ENCODE results near the gene CCDC40.

CCDC40 gene

GRCh38 chr17:80003969-80004368, 32.5 kb upstream of the CCDC40 start:
- peaks cover 0 to 19% (median 0%) of the 10 kb centered on the region in 11 experiments; a peak in 7 of 22 replicates for H4K20me1 ChIP-seq
- H3K27me3 ChIP-seq, result no peaks in the 10 kb centered on the region
- peak overlapping the region in 3 of 11 experiments; percentile 10 to 46 (median 43); a peak in 4 of 22 replicates for H3K27ac ChIP-seq
- H3K36me3 ChIP-seq, result peaks cover 0 to under 1% (median 0%) of the 10 kb centered on the region in 11 experiments; a peak in 2 of 22 replicates
- no peaks in the 10 kb centered on the region for H3K9me3 ChIP-seq (replicated peaks in 1 of 11)
- no peak for TF ChIP-seq Cebpa-rat (IDR thresholded peaks at IDR 0.05)
- H3K4me2 ChIP-seq, result peak overlapping the region in 5 of 11 experiments; percentile 25 to 37 (median 28); a peak in 5 of 22 replicates
- peaks cover 0 to 38% (median 27%) of the 10 kb centered on the region in 10 experiments; a peak in 16 of 20 replicates for H3K4me1 ChIP-seq
- H3K4me3 ChIP-seq, result no peak overlapping the region
- peak overlapping the region in 1 of 11 experiments; percentile 33; a peak in 1 of 22 replicates for H3K9ac ChIP-seq

- Histone ChIP-seq H3K27me3 (no peaks in the 10 kb centered on the region), H3K27ac (peak overlapping the region in 4 of 11 experiments; percentile 10 to 35 (median 26); a peak in 6 of 22 replicates), H3K4me2 (peak overlapping the region in 10 of 11 experiments; percentile 15 to 68 (median 32); a peak in 14 of 22 replicates), H3K36me3 (peaks cover 0 to 16% (median 10%) of the 10 kb centered on the region in 11 experiments; a peak in 10 of 22 replicates), H4K20me1 (peaks cover 0 to 26% (median 0%) of the 10 kb centered on the region in 11 experiments; a peak in 8 of 22 replicates), H3K9ac (peak overlapping the region in 3 of 11 experiments; percentile 6 to 44 (median 10); a peak in 4 of 22 replicates), H3K4me1 (peaks cover 0 to 29% (median 21%) of the 10 kb centered on the region in 10 experiments; a peak in 15 of 20 replicates), H3K4me3 (no peak overlapping the region), H3K9me3 (replicated peaks in 1 of 11) (no peaks in the 10 kb centered on the region)
- TF ChIP-seq Cebpa-rat (IDR thresholded peaks at IDR 0.05), result no peak
Observed at GRCh38 chr17:80005360-80006338, 30.8 kb upstream of the CCDC40 start.

DNA sequence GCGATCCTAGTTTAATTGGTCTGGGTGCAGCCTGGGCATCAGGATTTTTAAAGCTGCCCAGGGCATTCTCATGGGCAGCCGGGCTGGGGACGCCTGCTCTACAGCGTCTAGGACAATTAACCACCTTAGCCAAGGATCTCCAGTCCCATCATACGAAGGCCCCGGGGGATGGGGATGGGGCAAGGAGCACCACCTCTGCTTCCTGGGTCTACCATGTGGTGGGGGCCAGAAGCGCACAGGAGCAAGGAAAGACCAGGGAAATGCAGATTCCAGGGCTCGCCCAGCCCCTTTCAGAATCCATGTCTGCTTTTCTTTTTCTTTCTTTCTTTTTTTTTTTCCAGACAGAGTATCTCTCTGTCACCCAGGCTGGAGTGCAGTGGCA, 30.1 kb upstream of the CCDC40 start:
- H3K9me3 ChIP-seq (replicated peaks in 1 of 11), result no peaks in the 10 kb centered on the region
- H3K4me3 ChIP-seq, result no peak overlapping the region
- TF ChIP-seq Cebpa-rat (IDR thresholded peaks at IDR 0.05), result no peak
- H3K27me3 ChIP-seq, result no peaks in the 10 kb centered on the region
- H3K9ac ChIP-seq, result peak overlapping the region in 2 of 11 experiments; percentile 10 to 44; a peak in 2 of 22 replicates
- peaks cover 0 to 29% (median 21%) of the 10 kb centered on the region in 10 experiments; a peak in 15 of 20 replicates for H3K4me1 ChIP-seq
- peak overlapping the region in 8 of 11 experiments; percentile 15 to 68 (median 34); a peak in 9 of 22 replicates for H3K4me2 ChIP-seq
- H3K27ac ChIP-seq, result no peak overlapping the region; a peak in 1 of 22 replicates
- peaks cover 0 to 26% (median 0%) of the 10 kb centered on the region in 11 experiments; a peak in 8 of 22 replicates for H4K20me1 ChIP-seq
- peaks cover 0 to 21% (median 10%) of the 10 kb centered on the region in 11 experiments; a peak in 10 of 22 replicates for H3K36me3 ChIP-seq

GRCh38 chr17:80006811-80007752, 29.4 kb upstream of the CCDC40 start:
- H4K20me1 ChIP-seq, result peaks cover 0 to 26% (median 0%) of the 10 kb centered on the region in 11 experiments; a peak in 8 of 22 replicates
- no peaks in the 10 kb centered on the region for H3K9me3 ChIP-seq (replicated peaks in 1 of 11)
- 0 out of 22 replicates have a peak overlapping the region, but pooled peaks of 1 of the 11 experiments have one; percentile 29 for H3K9ac ChIP-seq
- H3K27me3 ChIP-seq, result no peaks in the 10 kb centered on the region
- H3K36me3 ChIP-seq, result peaks cover 0 to 25% (median 10%) of the 10 kb centered on the region in 11 experiments; a peak in 11 of 22 replicates
- H3K4me2 ChIP-seq, result no peak overlapping the region
- no peak for TF ChIP-seq Cebpa-rat (IDR thresholded peaks at IDR 0.05)
- H3K4me3 ChIP-seq, result no peak overlapping the region
- peaks cover 0 to 32% (median 22%) of the 10 kb centered on the region in 10 experiments; a peak in 15 of 20 replicates for H3K4me1 ChIP-seq
- peak overlapping the region in 1 of 11 experiments; percentile 27; a peak in 2 of 22 replicates for H3K27ac ChIP-seq

DNA sequence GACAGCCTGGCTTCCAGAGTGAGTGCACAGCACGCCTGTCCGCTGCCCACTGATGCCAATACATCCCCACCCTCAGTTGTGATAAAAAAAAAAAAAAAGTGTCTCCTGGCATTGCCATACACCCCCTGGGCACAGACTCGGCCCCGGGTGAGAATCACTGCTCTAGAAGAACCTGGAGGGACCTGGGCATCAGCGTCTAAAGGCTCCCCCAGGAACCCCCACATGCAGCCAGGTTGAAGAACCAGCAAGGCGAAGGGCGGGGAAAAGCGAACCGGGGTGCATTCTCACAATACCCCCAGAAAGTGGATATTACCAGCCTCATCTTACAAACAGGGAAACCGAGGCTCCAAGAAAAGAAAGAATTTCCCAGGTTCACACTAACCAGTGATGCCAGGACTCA, 28.5 kb upstream of the CCDC40 start:
- no peak overlapping the region for H3K27ac ChIP-seq

GRCh38 chr17:80008383-80008840, 28.0 kb upstream of the CCDC40 start:
- Histone ChIP-seq H3K4me3 (no peak overlapping the region), H3K36me3 (peaks cover 0 to 38% (median 18%) of the 10 kb centered on the region in 11 experiments; a peak in 16 of 22 replicates)
- TF ChIP-seq Cebpa-rat (IDR thresholded peaks at IDR 0.05), result no peak

More for the DNA sequence above, 28.5 kb upstream of the CCDC40 start:
- Histone ChIP-seq H3K9ac (no peak overlapping the region), H3K9me3 (replicated peaks in 1 of 11) (no peaks in the 10 kb centered on the region), H3K4me1 (peaks cover 0 to 33% (median 22%) of the 10 kb centered on the region in 10 experiments; a peak in 15 of 20 replicates), H3K4me2 (no peak overlapping the region), H3K36me3 (peaks cover 0 to 33% (median 13%) of the 10 kb centered on the region in 11 experiments; a peak in 16 of 22 replicates), H3K4me3 (no peak overlapping the region), H3K27me3 (no peaks in the 10 kb centered on the region), H4K20me1 (peaks cover 0 to 26% (median 0%) of the 10 kb centered on the region in 11 experiments; a peak in 8 of 22 replicates)
- TF ChIP-seq Cebpa-rat (IDR thresholded peaks at IDR 0.05), result no peak

GRCh38 chr17:80008848-80009247, 27.6 kb upstream of the CCDC40 start:
- H3K4me1 ChIP-seq, result peaks cover 0 to 32% (median 22%) of the 10 kb centered on the region in 10 experiments; a peak in 15 of 20 replicates
- H3K27ac ChIP-seq, result no peak overlapping the region
- peaks cover 0 to 5% (median 1%) of the 10 kb centered on the region in 11 experiments; a peak in 12 of 22 replicates for H3K9me3 ChIP-seq (replicated peaks in 1 of 11)
- H3K4me2 ChIP-seq, result 0 out of 22 replicates have a peak overlapping the region, but pooled peaks of 1 of the 11 experiments have one; percentile 35
- no peaks in the 10 kb centered on the region for H3K27me3 ChIP-seq
- H3K36me3 ChIP-seq, result peaks cover 0 to 42% (median 22%) of the 10 kb centered on the region in 11 experiments; a peak in 16 of 22 replicates
- peaks cover 0 to 26% (median 0%) of the 10 kb centered on the region in 11 experiments; a peak in 9 of 22 replicates for H4K20me1 ChIP-seq
- no peak overlapping the region for H3K9ac ChIP-seq
- TF ChIP-seq Cebpa-rat (IDR thresholded peaks at IDR 0.05), result no peak
- H3K4me3 ChIP-seq, result no peak overlapping the region

More at GRCh38 chr17:80008383-80008840, 28.0 kb upstream of the CCDC40 start:
- Histone ChIP-seq H3K9ac (no peak overlapping the region), H3K27ac (no peak overlapping the region), H3K4me2 (0 out of 22 replicates have a peak overlapping the region, but pooled peaks of 1 of the 11 experiments have one; percentile 35), H3K4me1 (peaks cover 0 to 33% (median 22%) of the 10 kb centered on the region in 10 experiments; a peak in 15 of 20 replicates), H4K20me1 (peaks cover 0 to 26% (median 0%) of the 10 kb centered on the region in 11 experiments; a peak in 9 of 22 replicates), H3K27me3 (no peaks in the 10 kb centered on the region), H3K9me3 (replicated peaks in 1 of 11) (peaks cover 0 to under 1% (median 0%) of the 10 kb centered on the region in 11 experiments; a peak in 1 of 22 replicates)

Measured in BLaER1 treated with 17β-estradiol and CSF1 and Interleukin-3, amounts not matched to agents 10 nM and 100 nM (cell line).